Activated gamma-delta T cell treated with anti-CD3 and anti-CD28 coated beads, Interleukin-2, amount 50 U/mL, for 16 hours (primary cell): Measurements from ENCODE around the gene RECQL5.
"Not testable (repeated sequence)": the region's sequence is repeated elsewhere in the genome, so short reads cannot be mapped to it uniquely, and the experiment has no call there.

Experiments used
- DNase-seq: peaks from one replicate; pipeline ENCODE4 v3.0.0-alpha.2; 2020; ENCODE audit warnings: low read depth

RECQL5 gene

DNA sequence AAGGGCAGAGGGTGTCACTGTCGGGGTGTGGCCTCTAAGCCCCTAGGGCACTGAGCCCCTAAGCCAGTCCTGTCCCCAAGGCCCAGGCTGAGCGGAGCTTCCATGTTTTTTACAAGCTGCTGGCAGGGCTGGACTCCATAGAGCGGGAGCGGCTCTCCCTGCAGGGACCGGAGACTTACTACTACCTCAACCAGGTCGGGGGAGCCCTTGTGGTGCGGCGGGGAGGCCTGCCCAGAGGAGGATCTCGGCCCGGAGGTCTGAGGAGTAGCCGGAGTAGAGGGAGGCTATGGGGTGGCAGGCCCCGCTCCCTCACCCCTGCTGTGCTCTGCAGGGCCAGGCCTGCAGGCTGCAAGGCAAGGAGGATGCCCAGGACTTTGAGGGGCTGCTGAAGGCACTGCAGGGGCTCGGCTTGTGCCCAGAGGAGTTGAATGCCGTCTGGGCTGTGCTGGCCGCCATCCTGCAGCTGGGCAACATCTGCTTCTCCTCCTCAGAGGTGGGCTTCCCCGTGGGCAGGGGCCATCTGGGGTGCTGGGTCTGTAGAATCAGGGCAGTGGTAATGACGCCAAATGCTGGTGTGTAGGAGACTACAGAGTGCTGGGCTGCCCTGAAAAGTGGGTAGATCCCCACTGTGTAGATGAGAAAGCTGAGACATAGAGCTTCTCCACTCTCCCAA is 74.5 kb downstream of the RECQL5 start:
- no peak for DNase-seq

DNA sequence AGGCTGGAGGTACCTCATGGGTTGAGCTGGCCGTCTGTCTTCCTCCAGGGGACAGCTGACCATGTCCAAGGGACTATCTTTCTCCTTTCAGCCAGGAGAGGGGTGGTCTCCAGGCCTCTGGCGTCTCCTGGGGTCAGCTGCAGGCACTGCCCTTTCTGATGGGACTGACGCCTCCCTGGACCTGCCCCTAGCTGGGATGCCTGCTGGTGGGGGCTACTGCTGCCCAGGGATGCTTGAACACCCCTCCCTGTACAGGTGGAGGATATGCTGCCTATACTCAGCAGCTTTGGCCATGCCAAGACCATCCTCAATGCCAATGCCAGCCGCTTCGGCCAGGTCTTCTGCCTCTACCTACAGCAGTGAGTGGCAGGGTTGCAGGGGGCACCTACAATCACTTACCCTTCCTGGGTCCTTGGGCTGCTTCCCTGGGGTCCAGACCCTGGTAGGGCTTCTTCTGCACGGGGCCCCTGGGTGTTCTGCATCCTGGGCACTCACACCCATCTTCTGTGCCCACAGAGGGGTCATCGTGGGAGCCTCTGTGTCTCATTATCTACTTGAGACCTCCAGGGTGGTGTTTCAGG is 75.1 kb downstream of the RECQL5 start:
- DNase-seq: no peak

DNA sequence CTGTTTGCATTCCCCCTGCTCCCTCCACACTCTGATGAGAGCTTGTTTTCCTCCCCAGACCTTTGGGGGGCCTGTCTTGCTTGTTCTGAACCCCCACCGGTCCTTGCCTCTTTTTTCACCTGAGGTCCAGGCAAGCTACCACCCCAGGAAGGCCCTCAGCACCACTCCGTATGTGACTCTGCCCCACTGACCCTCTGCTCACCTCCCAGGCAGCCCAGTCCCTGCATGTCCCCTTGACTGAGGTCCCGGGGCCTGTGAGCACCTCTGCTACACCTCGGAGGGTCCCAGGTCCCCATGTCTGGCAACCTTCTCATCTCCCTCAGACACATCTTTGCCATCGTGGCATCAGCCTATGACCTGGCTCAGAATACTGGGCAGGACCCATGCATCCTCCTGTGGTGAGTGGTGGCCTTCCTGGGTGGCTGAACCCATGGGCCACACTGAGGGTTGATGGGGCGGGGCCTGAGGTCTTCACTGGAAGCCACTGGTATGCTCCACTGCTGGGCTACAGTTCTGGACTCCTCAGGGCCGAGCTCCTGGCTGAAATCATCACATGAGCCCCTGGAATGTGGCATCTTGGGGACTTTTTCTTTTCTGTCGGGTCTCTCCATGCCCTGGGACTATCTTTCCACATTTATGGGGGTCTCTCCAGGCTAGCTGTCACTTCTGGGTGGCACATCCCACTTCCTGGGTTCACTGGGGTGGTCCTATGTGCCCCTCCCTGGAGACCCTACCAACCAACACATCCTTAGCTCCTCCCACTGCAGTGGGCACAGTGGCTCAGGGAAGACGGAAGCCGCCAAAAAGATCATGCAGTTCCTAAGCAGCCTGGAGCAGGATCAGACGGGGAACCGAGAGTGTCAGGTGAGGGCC is 75.9 kb downstream of the RECQL5 start:
- DNase-seq: no peak

DNA sequence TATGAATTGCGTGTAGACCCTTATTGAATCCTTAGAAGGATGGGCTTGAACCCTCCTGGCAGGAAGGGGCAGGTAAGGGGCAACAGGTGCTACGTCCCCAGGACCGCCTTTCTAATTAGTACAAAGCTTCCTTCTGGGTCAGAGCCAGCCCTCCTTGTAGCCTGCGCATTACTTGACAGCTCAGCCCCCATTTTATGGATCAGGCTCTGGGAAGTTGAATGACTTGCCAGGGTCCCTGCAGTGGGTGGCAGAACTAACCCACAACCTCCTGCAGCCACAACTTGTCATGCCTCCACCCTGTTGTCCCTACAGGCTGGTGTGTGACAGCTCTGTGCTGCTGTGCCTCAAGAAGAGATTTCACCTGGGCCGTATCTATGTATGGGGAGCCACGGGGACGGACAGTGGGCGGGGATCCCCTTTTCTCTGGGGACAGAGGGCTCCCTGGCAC is 76.6 kb downstream of the RECQL5 start:
- no peak for DNase-seq

DNA sequence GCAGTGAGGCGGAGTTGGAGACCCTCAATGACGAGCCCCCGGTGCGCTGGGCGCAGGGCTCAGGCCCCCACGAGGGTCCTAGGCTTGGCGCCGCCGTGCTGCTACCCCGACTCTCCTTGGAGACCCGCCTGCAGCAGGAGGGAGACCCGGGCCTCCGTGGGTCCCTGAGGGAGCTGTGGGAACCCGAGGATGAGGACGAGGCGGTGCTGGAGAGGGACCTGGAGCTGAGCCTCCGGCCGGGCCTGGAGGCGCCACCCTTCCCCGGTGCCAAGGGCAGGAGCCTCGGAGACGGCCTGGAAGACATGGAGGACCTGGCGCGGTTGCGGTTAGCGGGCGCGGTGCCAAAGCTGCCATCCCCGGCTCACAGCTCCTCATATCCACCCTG is 77.0 kb downstream of the RECQL5 start:
- DNase-seq: no peak

DNA sequence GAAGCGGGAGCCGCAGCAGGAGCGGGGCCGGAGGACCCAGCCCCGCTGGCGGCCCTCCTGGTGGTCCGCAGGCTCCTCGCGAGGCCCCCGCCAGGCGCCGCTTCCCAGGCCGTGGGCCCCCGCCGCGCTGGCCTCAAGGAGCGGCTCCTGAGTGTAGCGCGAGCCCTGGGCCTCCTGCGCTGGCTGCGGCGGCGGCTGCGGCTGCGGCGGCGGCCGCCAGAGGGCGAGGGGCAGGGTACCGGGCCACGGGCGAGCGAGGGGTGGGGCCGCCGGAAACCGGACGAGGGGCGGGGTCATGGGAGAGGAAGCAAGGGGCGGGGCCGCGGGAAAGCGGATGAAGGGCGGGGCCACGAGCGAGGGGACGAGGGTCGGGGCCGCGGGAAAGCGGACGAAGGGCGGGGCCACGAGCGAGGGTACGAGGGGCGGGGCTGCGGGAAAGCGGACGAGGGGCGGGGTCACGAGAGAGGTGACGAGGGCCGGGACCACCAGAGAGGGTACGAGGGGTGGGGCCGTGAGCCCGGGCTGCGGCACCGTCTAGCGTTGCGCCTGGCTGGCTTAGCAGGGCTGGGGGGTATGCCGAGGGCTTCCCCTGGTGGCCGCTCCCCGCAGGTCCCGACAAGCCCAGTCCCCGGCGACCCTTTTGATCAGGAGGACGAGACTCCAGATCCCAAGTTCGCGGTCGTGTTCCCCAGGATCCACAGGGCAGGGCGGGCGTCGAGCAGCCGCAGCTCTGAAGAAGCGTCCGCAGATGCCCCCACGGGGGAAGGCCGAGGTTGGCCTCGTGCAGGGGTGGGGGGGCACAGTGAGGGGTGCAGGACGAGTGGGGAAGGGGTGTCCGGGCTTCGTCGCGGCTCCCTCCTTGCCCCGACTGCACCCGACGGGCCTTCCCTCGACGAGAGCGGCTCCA is 77.7 kb downstream of the RECQL5 start:
- peak; percentile 90 for DNase-seq

DNA sequence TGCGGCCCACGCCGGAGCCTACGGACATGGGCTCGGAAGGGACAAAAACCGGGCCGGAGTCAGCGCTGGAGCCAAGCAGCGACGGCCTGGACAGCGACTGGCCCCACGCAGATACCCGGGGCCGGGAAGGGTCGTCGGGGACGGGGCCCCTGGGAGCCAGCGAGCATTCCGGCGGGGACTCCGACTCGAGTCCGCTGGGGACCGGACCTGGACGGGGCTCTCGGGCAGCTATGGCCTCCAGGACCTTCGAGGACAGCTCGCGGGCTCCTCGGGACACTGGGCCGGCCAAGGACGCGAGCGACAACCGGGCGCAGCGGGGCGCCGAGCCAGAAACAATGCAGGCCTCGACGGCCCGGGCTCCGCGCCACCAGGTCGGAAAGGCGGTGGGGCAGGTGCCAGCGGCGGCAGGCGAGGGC is 78.3 kb downstream of the RECQL5 start:
- no peak for DNase-seq

DNA sequence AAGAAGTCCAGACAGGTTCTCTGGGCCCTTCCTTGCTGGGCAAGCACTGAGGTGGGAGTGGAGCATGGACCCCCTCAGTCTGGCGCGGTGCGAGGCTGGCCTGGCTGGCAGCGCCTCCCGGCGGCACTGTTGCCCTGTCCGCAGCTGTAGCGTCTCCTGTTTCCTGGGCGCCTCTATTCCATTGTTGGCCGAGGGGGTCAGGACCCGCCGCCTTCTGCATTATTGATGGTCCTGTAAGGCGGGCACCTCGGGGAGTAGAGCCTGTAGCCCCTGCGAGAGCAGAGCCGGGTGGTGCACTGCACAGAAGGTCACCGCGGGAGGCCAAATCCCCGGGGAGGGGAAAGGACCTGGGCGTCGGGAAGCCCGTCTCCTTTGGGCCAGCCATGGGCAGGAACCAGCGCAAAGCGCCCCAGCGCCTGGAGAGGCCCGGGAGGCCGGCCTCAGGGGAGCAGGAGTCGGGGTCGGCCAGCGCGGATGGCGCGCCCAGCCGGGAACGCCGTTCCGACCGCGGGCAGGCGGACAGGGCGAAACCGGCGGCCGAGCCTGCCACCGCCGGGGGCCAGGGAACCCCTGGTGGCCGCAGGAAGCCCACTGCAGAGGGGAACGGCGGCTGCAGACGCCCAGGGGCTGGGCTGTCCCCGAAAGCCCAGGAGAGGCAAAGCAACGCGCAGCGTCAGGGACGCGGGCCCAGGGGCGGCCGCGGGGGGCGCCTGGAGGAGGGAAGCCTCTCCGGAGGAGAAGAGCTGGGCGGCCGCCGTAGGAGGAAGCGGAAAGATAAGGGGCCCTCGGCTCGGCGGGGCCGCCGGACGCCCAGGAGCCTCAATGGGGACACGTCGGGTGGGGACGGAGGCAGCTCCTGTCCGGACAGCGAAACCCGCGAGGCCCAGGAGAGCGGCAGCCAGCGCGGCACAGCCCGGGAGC is 79.0 kb downstream of the RECQL5 start, which contains the start of gene MYO15B:
Gene MYO15B, plus strand, starts transcription at position 126 of the 921 bp plus-strand sequence. Its CDS starts 258 bp downstream, at position 384.
- DNase-seq: peak; percentile 46

DNA sequence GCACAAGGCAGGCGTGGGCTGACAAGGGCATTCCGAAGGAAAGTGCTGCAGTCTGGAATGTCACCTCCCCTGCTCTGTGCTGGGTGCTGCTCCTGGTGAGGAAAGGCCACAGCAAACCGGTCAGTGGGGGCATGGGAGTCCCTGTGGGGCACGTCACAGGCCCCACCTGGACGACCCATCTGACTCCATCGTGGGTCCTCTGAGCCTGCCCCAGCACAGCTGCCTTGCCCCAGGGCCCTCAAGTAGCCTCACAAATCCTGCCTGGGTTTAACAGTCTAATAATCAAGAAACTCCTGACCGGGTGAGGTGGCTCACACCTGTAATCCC is 82.1 kb downstream of the RECQL5 start:
- DNase-seq: no peak

DNA sequence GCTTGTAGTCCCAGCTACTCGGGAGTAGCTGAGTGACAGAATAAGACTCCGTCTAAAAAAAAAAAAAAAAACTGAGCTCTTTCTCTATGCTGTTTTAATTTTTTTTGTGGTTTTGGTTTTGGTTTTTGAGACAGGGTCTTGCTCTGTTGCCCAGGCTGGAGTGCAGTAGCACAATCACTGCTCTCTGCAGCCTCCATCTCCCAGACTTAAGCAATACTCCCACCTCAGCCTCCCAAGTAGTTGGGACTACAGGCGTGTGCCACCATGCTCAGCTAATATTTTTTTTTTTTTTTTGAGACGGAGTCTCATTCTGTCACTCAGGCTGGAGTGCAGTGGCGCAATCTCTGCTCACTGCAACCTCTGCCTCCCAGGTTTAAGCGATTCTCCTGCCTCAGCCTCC is 83.8 kb downstream of the RECQL5 start:
- not testable (repeated sequence) for DNase-seq

DNA sequence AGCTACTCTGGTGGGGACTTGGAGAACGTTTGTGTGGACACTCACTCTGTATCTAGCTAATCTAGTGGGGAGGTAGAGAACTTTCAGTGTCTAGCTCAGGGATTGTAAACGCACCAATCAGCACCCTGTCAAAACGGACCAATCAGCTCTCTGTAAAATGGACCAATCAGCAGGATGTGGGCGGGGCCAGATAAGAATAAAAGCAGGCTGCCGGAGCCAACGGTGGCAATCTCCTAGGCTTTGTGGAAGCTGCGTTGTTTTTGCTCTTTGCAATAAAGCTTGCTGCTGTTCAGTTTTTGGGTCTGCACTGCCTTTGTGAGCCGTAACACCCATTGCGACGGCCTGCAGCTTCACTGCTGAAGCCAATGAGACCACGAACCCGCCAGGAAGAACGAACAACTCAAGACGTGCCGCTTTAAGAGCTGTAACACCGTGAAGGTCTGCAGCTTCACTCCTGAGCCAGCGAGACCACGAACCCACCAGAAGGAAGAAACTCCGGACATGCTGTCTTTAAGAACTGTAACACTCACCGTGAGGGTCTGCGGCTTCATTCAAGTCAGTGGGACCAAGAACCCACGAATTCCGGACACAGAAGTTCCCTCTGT is 85.7 kb downstream of the RECQL5 start:
- peak; percentile 17 for DNase-seq
